Measurements from ENCODE around the gene EFHC1. TPM values are rescaled to one million over a fixed set of nuclear protein-coding genes. Genes with fewer than 3 reads are reported as not detected.

EFHC1 gene
- total and polyA plus RNA-seq, 2 of the 13 experiments (the other 11 are each of a cell fraction or from before 2014, with no cell fraction given) = 23.4 to 29.5 TPM

DNA sequence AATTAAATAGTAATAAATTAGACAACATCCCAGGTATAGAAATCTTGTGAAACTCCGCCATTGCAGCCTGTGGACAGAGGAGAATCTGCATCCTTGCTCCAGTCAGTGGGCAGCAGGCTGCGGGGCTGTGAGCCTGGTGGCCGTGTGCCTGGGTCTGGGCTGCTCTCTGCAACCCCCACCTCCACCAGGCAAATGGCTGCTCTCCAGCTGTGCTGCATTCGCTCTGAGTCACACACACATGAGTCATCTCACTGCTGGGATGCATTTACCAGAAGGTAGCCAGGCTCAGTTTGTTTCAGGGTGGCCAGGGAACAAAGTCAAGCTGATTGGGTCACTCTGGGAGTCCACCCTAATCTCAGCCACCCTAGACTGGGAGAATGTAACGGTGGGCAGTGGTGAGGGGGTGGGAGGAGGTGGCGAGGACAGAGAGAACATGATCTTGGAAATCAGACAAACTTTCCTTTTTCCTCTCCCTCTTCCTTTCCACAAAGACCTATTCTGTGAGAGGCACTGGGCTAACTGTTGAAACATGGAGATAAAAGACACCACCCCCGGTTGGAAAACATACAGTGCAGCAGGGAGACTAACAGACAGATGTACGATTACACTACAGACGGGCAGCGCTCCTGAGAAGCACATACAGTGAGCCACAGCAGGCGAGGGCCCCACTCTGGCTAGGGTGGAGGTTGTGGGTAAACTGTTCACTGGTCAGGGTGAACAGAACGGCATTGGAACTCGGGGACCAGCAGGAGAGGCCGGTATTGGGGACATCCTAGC is 97.5 kb downstream of the EFHC1 start (continued):
- TF ChIP-seq SAP130 (CRISPR knock-in tag; IDR thresholded peaks at IDR 0.05; ENCODE audit: low read depth) (peak; percentile 94), ZNF619 (CRISPR knock-in tag; IDR thresholded peaks at IDR 0.05) (peak; percentile 71), HOXA5 (CRISPR knock-in tag; IDR thresholded peaks at IDR 0.05) (peak; percentile 28; the same call in 1 of the 2 replicates), SCMH1 (CRISPR knock-in tag; IDR thresholded peaks at IDR 0.05; ENCODE audit: borderline replicate concordance) (no peak), SOX13 (IDR thresholded peaks at IDR 0.05) (no peak), SOX13 (CRISPR knock-in tag; conservative IDR thresholded peaks at IDR 0.05 in 1 of 2, IDR thresholded peaks at IDR 0.05 in 1 of 2) (peak in 1 of 2 experiments; percentile 53; a peak in 2 of 4 replicates), EHMT2 (IDR thresholded peaks at IDR 0.05; ENCODE audit: borderline replicate concordance, low read depth, low read length) (no peak), KLF12 (CRISPR knock-in tag; IDR thresholded peaks at IDR 0.05; ENCODE audit: borderline replicate concordance) (no peak), MLLT10 (CRISPR knock-in tag; IDR thresholded peaks at IDR 0.05) (no peak), PRPF4 (IDR thresholded peaks at IDR 0.05; ENCODE audit: low read depth, low read length, poor library complexity, severe bottlenecking) (peak; percentile 30), ZFP36L1 (CRISPR knock-in tag; IDR thresholded peaks at IDR 0.05) (no peak), LCORL (IDR thresholded peaks at IDR 0.05) (no peak), LCORL (CRISPR knock-in tag; IDR thresholded peaks at IDR 0.05) (peak; percentile 91), EP300 (IDR thresholded peaks at IDR 0.05; ENCODE audit: low read depth in 2 of 2, low read length in 2 of 2) (peak in 1 of 2 experiments; percentile 64; a peak in 2 of 4 replicates), EP300 (CRISPR knock-in tag; IDR thresholded peaks at IDR 0.05; ENCODE audit: borderline replicate concordance) (peak; percentile 52)
- TF ChIP-seq, protein P1, sequence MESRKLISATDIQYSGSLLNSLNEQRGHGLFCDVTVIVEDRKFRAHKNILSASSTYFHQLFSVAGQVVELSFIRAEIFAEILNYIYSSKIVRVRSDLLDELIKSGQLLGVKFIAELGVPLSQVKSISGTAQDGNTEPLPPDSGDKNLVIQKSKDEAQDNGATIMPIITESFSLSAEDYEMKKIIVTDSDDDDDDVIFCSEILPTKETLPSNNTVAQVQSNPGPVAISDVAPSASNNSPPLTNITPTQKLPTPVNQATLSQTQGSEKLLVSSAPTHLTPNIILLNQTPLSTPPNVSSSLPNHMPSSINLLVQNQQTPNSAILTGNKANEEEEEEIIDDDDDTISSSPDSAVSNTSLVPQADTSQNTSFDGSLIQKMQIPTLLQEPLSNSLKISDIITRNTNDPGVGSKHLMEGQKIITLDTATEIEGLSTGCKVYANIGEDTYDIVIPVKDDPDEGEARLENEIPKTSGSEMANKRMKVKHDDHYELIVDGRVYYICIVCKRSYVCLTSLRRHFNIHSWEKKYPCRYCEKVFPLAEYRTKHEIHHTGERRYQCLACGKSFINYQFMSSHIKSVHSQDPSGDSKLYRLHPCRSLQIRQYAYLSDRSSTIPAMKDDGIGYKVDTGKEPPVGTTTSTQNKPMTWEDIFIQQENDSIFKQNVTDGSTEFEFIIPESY (CRISPR knock-in tag; IDR thresholded peaks at IDR 0.05) = peak; percentile 39; the same call in 1 of the 2 replicates
- TF ChIP-seq, protein P2, sequence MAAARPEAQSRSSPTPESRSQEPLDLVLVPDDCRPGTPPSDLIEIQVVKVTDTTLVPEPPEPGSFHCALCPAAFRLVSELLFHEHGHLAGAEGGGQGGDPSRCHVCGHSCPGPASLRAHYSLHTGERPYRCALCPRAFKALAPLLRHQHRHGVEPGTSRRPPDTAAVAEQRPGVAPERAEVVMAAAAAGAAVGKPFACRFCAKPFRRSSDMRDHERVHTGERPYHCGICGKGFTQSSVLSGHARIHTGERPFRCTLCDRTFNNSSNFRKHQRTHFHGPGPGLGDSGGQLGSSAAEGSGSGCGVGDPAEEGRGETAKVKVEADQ (CRISPR knock-in tag; IDR thresholded peaks at IDR 0.05; ENCODE audit: borderline replicate concordance) = no peak
- TF ChIP-seq, protein P3, sequence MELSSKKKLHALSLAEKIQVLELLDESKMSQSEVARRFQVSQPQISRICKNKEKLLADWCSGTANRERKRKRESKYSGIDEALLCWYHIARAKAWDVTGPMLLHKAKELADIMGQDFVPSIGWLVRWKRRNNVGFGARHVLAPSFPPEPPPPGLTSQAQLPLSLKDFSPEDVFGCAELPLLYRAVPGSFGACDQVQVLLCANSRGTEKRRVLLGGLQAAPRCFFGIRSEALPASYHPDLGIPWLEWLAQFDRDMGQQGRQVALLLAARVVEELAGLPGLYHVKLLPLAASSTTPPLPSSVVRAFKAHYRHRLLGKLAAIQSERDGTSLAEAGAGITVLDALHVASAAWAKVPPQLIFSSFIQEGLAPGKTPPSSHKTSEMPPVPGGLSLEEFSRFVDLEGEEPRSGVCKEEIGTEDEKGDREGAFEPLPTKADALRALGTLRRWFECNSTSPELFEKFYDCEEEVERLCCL (CRISPR knock-in tag; IDR thresholded peaks at IDR 0.05; ENCODE audit: borderline replicate concordance) = no peak
